NCI-H524 treated with DMSO at 0.1 percent for 48 hours (cell line): Measurements from ENCODE around the gene SIX3.

Experiments
- DNase-seq: peaks from one replicate; lab custom pipeline; 2025; lab: John Stamatoyannopoulos, UW

The SIX3 gene

GRCh38 chr2:44931198-44931780 is 10.2 kb upstream of the SIX3 start:
- no peak for DNase-seq

GRCh38 chr2:44932079-44932478 is 9.4 kb upstream of the SIX3 start:
- no peak for DNase-seq

DNA sequence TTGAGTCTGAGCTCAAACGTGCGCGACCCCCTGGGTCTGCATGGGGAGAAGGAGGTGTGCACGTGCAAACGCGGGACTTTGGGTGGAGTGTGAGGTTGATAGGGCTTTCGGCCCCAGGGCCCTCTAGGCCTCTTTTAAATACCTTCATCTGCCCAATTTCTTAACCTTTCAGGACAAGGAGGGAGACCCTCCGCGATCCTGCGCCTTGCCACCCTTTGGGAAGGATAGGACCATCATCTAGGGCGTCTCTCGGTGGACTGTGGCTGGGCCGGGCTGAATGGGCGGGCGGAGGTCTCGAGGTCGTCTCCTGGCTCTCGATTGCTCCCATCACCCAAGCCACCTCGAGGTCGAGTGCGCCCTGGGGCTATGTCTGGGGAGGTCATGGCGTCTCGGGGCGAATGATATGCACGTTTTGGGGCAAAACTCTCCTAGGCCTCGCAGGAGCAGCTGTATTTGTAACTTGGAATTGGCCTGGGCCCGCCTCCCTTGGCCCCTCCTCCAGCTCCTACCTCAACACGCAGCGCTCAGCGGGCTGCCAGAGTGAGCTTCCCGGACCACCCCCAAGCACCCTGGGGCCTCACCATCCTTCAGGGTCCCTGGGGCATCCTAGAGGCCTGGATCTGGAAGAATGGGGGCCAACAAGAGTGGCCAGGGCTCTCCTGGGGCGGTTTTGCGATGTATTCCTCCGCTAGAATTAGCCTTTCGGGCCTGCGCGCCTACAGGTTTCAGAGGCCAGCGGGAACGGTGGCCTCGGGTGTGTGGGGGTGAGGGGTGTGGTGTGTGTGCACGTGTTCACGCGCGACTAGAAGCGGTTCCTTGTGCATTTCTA is 8.7 kb upstream of the SIX3 start:
- DNase-seq: no peak

DNA sequence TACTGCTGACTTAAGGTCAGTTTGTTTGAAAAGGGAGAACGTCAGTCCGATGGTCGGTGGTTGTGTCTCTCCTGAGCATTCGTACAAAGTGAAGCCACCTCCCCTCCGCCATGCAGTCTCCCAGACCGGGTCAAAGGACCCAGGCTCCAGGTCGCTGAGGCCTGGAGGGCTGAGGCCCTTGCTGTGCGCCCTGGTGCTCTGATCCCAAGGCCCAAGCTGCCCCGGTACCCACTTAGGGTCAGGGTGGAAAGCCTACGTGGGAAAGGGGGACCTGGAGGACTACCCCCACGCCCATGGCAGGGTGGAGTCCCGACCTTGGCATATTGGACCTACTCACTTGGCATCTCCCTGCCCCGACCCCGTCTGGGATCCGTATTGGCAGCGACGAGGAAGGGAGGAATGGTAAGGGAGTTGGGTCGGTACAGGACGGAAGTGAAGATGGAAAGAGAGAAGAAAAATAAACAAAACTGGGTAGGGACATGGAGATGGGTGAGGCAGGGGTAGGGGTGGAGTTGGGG is 8.0 kb upstream of the SIX3 start:
- no peak for DNase-seq

DNA sequence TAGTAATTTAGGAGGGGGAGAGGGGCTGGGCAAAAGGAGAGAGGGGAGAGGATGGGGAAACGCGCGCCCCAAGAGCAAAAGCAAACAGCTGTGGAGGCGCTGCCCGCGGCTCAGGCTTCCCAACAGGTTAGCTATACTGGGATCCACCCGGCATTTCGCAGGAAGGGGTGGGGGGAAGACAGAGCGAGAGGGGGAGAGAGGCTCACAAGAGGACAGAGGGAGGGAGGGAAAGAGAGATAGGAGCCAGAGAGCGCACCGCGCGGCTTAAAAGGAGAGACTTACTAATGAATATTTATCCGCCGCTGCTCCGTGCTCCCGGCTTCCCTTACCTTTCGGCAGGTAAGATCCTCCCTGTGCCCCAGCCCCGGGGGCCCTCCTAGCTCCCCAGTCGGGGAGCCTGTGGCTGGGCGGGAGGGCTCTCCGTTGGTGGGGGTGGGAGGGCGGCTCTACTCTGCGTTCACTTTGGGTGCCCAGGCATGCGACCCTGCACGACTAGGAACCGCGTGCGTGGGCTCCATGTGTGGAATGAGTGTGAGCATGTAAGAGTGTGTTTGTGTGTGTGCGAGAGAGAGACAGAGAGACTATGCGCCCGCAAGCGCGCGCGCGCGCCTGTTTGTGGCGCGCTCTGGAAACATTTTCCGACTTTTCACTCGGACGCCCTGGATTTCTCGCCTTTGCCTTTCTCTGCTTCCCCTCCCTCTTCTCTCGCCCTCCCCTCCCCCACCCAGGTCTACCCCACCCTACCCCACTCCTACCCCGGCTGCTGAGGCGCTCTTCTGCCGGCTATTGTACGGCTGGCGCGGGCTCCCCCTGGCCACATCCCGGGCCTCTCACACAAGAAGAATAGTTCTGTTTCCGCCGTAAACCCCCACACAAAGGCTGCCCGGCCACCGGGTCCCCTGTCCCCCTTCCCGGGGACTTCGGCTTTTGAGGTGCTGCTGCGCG is 7.2 kb upstream of the SIX3 start:
- DNase-seq: no peak

- DNase-seq: no peak
These were observed 6.3 kb upstream of the SIX3 start for GRCh38 chr2:44934983-44935728.

GRCh38 chr2:44935729-44936098 is 5.8 kb upstream of the SIX3 start:
- no peak for DNase-seq

- DNase-seq: no peak
These were observed 5.2 kb upstream of the SIX3 start for GRCh38 chr2:44936275-44936674.

- DNase-seq: no peak
These were observed 4.5 kb upstream of the SIX3 start for GRCh38 chr2:44936715-44937687.

- DNase-seq: no peak
These were observed 3.7 kb upstream of the SIX3 start for GRCh38 chr2:44937688-44938240.

- no peak for DNase-seq
These were observed 3.0 kb upstream of the SIX3 start for GRCh38 chr2:44938287-44939105.

- no peak for DNase-seq
These were observed 2.1 kb upstream of the SIX3 start for GRCh38 chr2:44939106-44940048.

GRCh38 chr2:44940049-44940494 is 1.4 kb upstream of the SIX3 start:
- no peak for DNase-seq

GRCh38 chr2:44940732-44941464 is 604 bp upstream of the SIX3 start:
- no peak for DNase-seq

GRCh38 chr2:44942304-44943030 is 965 bp downstream of the SIX3 start:
- no peak for DNase-seq

DNA sequence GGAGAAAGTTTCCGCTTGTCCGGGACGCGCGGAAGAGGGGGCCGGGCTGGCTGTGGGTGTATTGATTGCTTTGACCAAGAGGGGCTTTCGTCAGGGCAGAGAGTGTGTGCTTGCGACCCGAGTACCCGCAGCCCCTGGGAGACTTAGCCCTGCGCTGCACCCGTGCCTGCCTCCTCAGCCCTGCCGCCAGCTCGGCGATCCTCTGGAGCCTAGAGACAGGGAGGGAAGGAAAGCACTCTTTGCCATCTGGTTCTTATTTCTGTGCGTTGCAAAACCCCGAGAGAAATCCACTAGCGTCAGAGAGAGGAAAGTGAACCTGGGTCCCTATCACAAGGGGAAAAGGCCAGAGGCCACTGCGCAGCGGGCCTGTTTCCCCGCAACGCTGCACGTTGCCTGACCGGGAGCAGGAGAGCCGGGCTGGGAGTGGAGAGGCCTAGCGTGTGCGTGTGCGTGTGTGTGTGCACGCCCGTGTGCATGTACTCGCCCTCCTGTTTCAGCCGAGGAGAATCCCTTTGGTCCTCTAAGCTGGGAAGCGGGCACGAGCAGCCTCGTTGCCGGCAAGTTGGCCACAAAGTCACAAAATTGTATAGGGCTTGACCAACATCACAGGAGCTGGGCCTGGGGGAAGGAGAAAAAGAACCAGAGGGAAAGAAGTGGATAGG is 1.7 kb downstream of the SIX3 start:
- no peak for DNase-seq
